ENCODE results near the gene PLEKHN1.
A peak's percentile ranks its signal among the peaks of the same experiment; 100 is the strongest.
"Not testable (repeated sequence)": the region's sequence is repeated elsewhere in the genome, so short reads cannot be mapped to it uniquely, and the experiment has no call there.

The PLEKHN1 gene

DNA sequence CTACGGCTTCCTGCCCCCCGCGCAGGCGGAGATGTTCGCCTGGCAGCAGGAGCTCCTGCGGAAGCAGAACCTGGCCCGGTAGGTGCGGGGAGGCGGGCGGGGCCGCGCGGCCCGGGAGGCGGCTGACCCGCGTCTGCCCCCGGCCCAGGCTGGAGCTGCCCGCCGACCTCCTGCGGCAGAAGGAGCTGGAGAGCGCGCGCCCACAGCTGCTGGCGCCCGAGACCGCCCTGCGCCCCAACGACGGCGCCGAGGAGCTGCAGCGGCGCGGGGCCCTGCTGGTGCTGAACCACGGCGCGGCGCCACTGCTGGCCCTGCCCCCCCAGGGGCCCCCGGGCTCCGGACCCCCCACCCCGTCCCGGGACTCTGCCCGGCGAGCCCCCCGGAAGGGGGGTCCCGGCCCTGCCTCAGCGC lies 23.9 kb upstream of the PLEKHN1 start:
- no peak for DNase-seq (ENCODE audit: low read depth)

DNA sequence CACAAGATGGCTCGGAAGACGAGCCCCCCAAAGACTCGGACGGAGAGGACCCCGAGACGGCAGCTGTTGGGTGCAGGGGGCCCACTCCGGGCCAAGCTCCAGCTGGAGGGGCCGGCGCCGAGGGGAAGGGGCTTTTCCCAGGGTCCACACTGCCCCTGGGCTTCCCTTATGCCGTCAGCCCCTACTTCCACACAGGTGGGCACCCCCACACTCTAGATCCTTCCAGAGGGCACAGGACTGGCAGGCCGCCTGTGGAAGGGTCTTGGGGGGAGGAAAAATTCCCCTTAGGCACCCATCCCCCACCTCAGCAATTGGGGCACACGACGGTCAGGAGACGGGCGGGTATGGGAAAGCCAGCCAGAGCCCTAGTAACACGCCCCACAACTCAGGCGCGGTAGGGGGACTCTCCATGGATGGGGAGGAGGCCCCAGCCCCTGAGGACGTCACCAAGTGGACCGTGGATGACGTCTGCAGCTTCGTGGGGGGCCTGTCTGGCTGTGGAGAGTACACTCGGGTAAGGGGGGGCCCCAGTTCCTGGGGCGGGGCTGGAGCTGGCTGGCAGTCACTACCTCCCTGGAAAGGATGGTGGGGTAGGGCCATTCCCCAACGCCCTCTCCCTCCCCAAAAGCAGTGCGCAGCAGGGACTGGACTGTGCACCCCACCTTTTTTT lies 23.3 kb upstream of the PLEKHN1 start:
- no peak for DNase-seq (ENCODE audit: low read depth)

- no peak for DNase-seq (ENCODE audit: low read depth)
These were observed 22.5 kb upstream of the PLEKHN1 start for GRCh38 chr1:943545-944340.

DNA sequence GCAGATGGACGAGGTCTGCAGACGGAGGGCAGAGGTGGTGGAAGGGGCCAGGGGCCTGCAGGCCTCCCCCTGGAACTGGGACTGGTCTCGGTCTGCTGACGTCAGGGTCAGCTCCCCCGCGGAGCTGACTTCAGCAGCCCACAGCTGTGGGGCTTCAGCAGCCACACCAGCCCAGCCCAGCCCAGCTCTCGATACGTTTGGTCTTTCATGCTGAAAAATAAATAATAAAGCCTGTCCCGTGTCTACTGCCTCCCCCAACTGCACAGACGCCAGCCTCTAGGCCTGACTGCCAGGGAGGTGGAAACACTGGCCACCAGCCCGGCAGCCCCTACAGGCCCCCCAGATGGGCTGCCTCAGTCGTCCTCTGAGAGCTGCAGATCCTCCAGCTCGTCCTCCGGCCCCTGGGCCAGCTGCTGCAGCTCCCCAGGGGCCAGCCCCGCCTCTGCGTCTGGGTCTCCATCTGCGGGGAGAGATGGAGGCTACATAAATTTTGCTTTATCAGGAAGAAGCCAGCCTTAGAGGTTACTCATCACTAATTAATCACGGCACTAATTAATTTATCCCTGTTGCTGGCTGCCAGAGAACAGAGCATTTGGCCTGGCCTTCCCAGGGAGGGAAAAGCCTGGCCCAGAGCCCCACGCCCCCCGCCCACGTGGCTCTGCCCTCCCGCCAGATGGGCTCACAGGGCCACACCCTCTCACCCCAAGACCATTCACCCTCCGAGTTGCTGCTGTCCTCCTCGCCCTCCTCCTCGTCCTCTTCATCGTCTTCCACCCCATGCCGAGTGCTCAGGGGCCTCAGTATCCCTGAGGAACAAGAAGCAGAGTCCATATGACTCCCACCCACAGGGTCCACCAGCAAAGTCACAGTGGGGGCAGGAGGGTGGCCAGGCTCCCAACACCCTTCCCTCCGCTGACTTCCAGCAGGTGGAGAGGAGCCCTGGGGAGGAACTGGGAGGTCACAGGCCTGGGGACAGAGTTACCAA lies 21.6 kb upstream of the PLEKHN1 start:
- DNase-seq (ENCODE audit: low read depth): no peak

DNA sequence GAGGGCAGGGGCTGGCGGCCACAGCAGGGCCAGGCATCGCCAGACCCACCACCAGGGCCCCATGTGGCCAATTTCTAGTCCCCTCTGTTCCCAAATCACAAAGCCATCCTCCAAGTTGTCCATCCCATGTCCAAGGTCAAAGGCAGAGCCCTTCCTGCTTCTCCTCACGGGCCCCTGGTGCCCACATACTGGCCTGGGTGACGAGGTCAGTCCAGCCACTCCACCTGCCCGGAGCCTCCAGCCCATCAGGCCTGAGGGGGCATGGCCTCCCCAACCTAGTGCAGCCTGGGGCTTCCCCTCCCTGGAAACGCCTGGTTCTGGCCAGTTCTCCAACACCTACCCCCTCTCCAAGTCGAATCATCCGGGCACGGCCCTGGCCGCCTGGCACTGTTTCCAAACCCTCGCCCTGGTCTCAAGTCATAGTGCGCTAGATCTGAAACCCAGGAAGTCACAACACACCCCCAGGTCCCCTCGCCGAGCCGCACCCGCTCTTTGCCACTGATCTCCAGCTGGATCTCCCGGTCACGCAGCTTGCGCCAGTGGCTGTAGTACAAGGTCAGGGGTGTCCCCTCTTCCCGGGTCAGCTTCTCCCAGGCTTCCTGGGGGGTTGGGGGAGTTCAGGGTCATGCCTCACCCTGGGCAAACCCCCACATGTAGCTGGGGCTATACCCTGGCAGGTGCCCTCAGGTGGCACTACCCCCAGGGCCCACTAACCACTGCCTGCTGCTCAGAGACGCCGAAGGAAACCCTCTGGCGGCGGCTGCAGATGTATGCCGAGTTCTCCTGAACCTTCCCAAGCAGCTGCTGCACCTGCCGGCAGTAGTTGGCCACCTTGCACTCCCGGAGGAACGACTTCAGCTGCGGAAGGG lies 20.4 kb upstream of the PLEKHN1 start:
- no peak for DNase-seq (ENCODE audit: low read depth)

DNA sequence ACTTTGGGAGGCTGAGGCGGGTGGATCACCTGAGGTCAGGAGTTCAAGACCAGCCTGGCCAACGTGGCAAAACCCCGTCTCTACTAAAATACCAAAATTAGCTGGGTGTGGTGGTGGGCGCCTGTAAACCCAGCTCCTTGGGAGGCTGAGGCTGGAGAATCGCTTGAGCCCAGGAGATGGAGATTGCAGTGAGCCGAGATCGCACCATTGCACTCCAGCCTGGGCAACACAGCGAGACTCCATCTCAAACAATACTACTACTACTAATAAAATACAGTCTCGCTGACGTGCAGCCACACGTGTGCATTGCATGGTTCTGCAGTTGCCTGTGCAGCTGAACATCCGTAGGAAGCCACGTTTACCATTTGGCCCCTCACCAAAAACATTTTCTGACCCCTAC lies 19.5 kb upstream of the PLEKHN1 start:
- DNase-seq (ENCODE audit: low read depth): not testable (repeated sequence)

DNA sequence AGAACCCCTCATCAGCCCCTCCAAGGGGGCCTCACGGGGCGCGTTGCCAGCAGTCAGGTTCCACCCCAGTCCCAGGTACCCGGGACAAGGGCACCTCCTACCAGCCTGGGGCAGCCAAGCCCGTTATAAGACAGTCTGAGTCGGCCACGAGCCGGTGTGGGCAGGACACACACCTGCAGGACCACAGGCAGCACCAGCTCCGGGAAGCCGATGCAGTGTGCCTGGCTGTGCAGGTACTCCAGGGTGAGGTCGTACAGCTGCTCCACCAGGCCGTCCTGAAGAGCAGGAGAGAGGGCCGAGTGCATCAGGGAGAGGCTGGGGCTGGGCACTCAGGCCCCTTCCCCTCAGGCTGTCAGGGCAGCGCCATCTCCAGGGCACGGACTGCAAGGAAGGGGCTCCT lies 18.3 kb upstream of the PLEKHN1 start:
- DNase-seq (ENCODE audit: low read depth): no peak

- DNase-seq (ENCODE audit: low read depth): no peak
These were observed 16.0 kb upstream of the PLEKHN1 start for GRCh38 chr1:950268-950667.

- DNase-seq (ENCODE audit: low read depth): no peak
These were observed 15.4 kb upstream of the PLEKHN1 start for GRCh38 chr1:950881-951280.

- no peak for DNase-seq (ENCODE audit: low read depth)
These were observed 14.9 kb upstream of the PLEKHN1 start for GRCh38 chr1:951364-951763.

DNA sequence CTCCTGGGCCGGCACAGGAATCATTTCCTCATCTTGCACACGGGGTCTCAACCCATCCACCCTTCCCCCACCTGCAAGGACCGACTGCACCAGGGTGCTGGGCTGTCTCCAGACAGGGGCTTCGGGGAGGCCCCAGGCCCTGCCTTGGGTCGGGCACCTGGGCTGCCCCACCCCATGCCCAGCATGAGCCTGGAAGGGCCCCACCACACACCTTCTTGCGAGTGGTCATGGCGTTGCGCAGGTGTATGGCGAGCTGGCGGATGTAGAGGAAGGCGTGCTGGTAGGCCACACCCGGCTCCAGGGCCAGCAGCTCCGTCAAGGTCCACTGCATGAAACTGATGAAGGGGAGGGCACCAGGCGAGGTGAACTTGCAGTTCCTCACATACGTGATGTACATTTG lies 14.1 kb upstream of the PLEKHN1 start:
- DNase-seq (ENCODE audit: low read depth): no peak

GRCh38 chr1:952603-953002 lies 13.7 kb upstream of the PLEKHN1 start:
- no peak for DNase-seq (ENCODE audit: low read depth)

DNA sequence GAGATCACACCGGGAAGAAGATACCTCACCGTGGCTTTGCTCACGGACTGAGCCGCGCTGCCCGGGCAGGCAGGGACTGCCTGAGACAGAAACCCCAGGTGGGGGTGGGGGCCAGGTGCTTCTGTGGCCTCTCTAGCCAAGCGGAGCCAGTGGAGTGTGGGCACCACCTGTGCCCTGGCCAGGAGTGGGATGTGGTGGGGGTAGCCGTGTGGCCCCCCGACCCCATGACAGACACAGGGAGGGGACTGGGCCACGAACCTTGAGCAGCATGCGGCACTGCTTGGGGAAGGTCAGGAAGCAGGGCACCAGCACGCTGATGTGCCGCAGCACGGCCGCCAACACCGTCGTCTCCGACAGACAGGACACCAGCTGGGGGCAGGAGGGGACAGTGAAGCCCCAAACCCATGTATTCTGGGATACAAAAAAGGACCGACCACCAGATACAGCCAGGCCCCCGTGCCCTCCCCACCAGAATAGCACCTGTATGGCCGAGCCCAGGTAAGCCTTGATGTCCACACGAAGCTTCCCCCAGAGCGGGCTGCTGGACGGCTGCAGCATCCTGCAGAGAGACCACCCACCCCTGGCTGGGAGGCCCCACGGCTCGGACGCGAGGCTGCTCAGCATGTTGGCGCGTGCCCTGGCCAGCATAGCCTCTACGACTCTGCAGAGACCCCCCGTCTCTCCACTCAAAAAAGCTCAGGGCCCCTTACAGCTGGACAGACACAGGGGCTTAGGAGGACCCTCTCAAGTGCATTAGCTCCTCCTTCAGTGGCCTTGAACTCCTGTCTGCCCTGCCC lies 12.6 kb upstream of the PLEKHN1 start:
- DNase-seq (ENCODE audit: low read depth): no peak

DNA sequence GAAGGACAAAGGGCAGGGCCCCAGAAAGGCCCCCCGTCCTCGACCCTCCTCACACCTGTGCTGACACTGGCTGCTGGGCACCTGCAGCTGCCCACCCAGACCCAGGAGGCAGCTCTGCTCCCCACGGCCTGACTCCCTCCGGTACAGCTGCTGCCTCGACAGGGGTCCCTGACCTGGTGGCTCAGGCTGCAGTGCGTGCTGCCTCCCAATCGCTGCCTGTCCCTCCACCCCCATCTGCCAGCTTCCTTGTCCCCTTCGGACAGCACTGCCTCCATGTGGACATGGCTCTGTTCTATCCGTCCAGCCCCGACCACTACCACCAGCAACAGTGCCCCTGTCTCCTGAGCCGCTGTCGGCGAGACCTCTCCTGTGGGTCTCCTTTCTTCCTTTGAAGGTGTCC lies 11.4 kb upstream of the PLEKHN1 start:
- DNase-seq (ENCODE audit: low read depth): no peak

GRCh38 chr1:955474-955873 lies 10.8 kb upstream of the PLEKHN1 start:
- no peak for DNase-seq (ENCODE audit: low read depth)

GRCh38 chr1:956636-957035 lies 9.6 kb upstream of the PLEKHN1 start:
- DNase-seq (ENCODE audit: low read depth): no peak

- DNase-seq (ENCODE audit: low read depth): peak; percentile 82
These were observed 7.2 kb upstream of the PLEKHN1 start, which contains the start of gene NOC2L for GRCh38 chr1:958823-959730. Gene NOC2L, minus strand, starts transcription at chr1:959256. Its CDS starts 16 bp downstream, at chr1:959240.

- DNase-seq (ENCODE audit: low read depth): no peak
These were observed 6.4 kb upstream of the PLEKHN1 start for GRCh38 chr1:959731-960362.

All from CMK (cell line).